ENCODE results near the gene WFDC10A.
"Not testable (repeated sequence)": the region's sequence is repeated elsewhere in the genome, so short reads cannot be mapped to it uniquely, and the experiment has no call there.

The WFDC10A gene

GRCh38 chr20:45629496-45630100 lies at the start of gene WFDC10A:
Gene WFDC10A (plus strand): TSS chr20:45629739. CDS start chr20:45629814, 75 bp downstream.
- peak; percentile 6 for DNase-seq

DNA sequence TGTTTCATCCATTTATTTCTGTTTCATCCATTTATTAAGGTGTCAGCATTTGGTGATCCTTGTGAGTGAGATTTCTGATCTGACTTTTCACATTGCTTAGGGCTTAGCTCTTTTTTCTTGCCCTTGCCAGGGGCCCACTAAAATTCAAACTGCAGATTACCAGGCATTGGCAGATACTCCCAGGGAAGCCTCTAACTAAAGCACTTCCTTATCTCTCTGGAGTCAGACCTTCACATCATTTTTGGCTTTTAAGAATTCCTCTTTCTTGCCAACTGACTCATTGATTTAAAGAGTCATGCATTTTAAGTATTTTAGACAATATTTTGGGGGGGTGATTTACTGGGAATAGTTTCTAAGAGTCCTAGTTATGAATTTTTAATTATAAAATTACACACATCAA lies 47.8 kb upstream of the WFDC10A start:
- no peak for DNase-seq

DNA sequence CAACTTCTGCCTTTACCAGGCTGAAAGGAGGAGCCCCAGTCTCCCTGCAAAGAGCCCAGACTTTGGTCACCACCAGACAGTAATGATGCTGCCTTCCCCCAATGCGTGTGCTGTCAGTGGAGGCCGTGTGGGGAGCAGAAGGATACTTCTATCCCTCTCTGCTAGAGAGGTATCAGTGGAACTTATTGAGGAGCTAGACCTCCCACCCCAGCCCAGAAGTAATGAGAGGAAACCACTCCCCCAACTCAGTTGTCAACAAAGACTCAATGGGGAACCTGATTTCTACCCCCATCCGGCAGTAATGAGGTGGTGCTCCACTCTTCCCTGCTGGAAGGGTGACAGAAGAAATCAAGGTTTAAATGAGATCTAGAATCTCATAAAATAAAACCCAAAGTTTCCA lies 46.0 kb upstream of the WFDC10A start:
- no peak for DNase-seq

DNA sequence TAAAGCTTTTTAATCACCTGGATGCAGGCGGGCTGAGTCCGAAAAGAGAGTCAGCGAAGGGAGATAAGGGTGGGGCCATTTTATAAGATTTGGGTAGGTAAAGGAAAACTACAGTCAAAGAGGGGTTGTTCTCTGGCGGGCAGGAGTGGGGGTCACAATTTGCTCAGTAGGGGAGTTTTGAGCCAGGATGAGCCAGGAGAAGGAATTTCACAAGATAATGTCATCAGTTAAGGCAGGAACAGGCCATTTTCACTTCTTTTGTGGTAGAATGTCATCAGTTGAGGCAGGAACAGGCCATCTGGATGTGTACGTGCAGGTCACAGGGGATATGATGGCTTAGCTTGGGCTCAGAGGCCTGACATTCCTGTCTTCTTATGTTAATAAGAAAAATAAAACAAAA lies 45.2 kb upstream of the WFDC10A start:
- not testable (repeated sequence) for DNase-seq

DNA sequence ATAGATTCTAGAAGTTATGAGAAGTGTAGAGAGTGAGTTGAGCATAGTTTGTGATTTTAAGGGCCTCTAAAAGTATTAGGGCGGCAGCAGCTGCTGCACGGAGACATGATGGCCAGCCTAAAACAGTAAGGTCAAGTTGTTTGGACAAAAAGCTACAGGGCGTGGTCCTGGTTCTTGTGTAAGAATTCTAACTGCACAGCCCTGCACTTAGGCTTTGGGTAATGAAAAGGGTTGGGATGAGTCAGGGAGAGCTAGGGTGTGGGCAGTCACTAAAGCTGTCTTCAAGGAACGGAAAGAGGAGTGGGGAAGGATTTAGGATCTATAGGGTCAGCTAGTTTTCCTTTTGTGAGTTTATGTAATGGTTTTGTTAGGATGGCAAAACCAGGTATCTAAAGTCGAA lies 43.6 kb upstream of the WFDC10A start:
- DNase-seq, result not testable (repeated sequence)

- DNase-seq, result no peak
These were observed 40.7 kb upstream of the WFDC10A start for GRCh38 chr20:45588800-45589199.

DNA sequence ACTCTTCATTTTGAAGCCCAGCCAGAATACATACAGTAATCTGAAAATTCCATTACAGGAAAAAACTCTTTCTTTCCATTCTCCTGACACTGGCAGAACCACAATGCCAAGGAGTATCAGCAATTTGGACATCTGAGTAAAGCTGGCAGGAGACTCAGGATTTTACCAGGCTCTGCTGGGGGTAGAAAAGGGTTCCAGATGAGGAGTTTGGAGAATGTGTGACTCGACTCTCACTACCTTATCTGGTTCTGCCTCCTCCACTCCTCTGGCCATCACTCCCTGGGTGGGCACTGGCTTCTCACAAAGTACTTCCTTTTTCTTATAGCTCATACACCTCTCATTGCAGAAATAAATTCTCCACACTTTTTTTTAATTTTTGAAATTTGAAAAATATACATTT lies 39.8 kb upstream of the WFDC10A start:
- no peak for DNase-seq

DNA sequence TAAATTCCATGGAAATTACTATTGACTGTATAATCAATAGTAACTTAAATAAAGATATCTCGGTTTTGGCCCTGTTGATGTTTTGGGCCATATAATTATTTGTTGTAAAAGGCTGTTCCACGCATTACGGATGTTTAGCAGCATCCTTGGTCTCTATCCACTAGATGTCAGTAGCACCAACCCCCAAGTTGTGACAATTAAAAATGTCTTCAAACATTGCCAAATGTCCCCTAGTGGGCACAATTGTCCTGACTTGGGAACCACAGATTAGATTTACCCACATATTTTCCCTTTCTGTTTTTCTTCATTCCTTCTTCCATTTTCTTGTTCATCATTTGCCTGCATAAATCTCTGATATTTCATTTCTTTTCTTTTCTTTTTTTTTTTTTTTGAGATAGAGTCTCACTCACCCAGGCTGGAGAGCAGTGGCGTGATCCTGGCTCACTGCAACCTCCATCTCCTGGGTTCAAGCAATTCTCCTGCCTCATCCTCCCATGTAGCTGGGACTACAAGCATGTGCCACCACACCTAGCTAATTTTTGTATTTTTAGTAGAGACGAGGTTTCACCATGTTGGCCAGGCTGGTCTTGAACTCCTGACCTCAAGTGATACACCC lies 36.9 kb upstream of the WFDC10A start:
- DNase-seq, result peak; percentile 52

DNA sequence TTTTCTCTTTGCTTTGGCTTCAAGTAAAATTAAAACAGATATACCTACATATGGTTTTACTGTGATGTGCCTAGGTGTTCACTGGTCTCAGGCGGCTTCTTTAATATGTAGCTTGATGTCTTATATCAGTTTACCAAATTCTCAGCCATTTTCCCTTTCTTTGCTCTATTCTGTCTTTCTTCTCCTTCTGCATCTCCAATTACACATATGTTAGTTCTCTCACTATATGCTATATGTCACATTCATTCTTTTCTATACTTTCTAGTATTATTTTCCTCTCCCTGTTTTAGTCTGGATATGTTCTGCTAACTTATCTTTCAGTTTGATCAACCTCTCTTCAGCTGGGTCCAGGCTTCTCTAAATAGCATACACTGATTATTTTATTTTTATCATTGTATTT lies 36.0 kb upstream of the WFDC10A start:
- no peak for DNase-seq

DNA sequence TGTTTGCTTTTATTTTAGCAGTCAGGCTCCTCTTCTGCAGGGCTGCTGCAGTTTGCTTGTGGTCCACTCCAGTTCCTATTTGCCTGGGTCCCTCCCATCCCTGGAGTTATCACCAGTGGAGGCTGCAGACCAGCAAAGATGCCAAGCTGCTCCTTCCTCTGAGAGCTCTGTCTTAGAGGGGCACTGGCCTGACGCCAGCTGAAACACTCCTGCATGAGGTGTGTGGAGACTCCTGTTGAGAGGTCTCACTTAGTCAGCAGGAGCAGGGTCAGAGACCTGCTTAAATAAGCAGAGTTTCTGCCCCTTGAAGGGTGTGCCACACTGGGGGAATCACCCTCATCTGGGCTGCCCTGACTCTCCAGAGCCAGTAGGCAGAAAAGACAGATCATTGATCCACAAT lies 34.3 kb upstream of the WFDC10A start:
- DNase-seq, result no peak

GRCh38 chr20:45607810-45608209 lies 21.7 kb upstream of the WFDC10A start:
- DNase-seq, result no peak

DNA sequence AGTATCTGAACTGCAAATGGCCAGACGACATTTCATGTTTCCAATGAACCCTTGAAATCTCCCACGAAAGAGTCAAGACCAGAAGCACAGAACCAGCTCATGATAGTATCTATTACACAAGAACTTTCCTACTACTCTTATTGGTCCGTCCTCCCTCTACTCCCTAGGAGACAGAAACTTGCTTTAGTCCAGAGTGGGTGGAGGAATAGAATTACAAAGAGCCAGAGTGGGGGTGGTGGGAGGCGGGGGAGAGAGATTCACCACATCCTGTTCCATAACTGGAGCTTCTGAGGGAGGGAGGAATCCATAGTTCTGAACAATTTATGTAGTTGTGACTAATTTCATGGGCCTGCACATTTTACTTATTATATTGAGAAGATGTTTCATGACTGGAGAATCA lies 18.5 kb upstream of the WFDC10A start:
- peak; percentile 49 for DNase-seq

DNA sequence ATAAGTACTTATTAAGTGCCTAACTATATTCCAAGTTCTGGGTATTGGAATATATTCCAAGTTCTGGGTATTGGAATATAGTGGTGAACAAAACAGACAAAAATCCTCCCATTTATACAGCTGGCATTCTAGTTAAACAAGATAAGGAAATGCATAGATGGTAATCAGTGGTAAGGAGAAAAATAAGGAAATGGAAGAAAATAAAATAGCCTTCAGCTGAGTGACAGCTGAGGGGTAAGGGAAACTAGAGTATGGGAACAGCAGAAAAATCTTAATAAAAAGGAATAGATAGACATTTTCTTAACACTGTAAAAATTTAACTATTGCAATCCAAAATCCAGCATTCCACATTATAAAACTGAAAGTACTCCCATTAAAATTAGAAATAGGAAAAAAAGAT lies 17.2 kb upstream of the WFDC10A start:
- DNase-seq, result no peak

DNA sequence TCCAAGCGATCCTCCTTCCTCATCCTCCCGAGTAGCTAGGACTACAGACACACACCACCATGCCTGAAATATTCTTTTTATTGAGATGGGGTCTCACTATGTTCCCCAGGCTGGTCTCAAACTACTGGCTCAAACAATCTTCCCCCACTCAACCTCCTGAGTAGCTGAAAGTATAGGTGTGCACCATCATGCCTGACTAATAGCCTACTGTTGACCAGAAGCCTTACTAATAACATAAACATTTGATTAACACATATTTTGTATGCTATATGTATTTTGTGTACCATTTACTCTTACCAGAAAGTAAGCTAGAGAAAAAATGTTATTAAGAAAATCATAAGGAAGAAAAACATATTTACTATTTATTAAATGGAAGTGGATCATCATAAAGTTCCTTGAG lies 11.9 kb upstream of the WFDC10A start:
- no peak for DNase-seq

- no peak for DNase-seq
These were observed 7.9 kb upstream of the WFDC10A start for GRCh38 chr20:45621593-45621992.

GRCh38 chr20:45626540-45626939 lies 3.0 kb upstream of the WFDC10A start:
- no peak for DNase-seq

- DNase-seq, result no peak
These were observed 832 bp downstream of the WFDC10A start for GRCh38 chr20:45630371-45630770.

- no peak for DNase-seq
These were observed 1.6 kb downstream of the WFDC10A start, which contains the start of gene WFDC9 for GRCh38 chr20:45631184-45631583. Gene WFDC9 (minus strand): TSS chr20:45631284. CDS start chr20:45610181, 21,103 bp downstream.

DNA sequence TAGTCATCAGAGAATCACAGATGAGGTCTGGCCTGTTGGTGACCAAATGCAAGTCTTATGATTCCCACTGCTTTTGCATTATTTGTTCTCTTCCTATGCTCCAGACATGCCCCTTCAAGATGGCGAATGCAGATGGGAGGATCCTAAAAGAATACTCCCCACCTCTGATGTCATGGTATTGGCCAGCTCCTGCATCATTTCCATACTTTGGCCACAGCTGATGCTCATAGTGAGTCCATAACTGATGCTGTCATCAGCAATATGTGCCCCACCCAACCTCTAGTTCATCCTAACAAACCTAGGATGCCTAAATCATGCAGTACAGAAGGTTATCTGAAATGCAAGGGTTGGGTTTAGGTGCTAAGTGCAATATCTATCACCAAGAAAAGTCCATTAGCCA lies 7.0 kb downstream of the WFDC10A start:
- DNase-seq, result no peak

DNA sequence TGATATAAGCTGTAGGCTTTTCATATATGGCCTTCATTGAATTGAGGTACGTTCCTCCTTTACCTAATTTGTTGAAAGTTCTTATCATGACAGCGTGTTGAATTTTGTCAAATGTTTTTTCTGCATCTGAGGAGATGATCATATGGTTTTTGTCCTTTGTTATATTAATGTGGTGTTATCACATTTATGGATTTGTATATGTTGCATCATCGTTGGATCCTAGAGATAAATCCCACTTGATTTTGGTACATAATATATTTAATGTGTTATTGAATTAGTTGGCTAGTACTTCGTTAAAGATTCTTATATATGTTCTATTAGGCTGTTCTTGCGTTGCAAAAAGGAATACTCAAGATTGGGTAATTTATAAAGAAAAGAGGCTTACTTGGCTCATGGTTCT lies 10.1 kb downstream of the WFDC10A start:
- DNase-seq, result no peak

GRCh38 chr20:45641076-45641475 lies 11.5 kb downstream of the WFDC10A start:
- DNase-seq, result not testable (repeated sequence)

- not testable (repeated sequence) for DNase-seq
These were observed 16.3 kb downstream of the WFDC10A start for GRCh38 chr20:45645869-45646268.

- DNase-seq, result no peak
These were observed 17.3 kb downstream of the WFDC10A start for GRCh38 chr20:45646875-45647274.

GRCh38 chr20:45647441-45648050 lies 18.0 kb downstream of the WFDC10A start:
- DNase-seq, result no peak

Measured in NCI-H510A treated with DMSO at 0.1 percent for 48 hours (cell line).